Activated naive CD8-positive, alpha-beta T cell treated with anti-CD3 and anti-CD28 coated beads, Interleukin-2, amount 50 U/mL, for 16 hours (primary cell): ENCODE measurements around the gene MYO7B.

Experiments
- DNase-seq: peaks from one replicate; pipeline ENCODE4 v3.0.0-alpha.2; 2020; ENCODE audit warnings: low read depth, low spot score

MYO7B gene

GRCh38 chr2:127586746-127587295 is 51.3 kb downstream of the MYO7B start:
- no peak for DNase-seq

GRCh38 chr2:127588241-127588640 is 52.8 kb downstream of the MYO7B start:
- DNase-seq = no peak

- DNase-seq = no peak
Measured at GRCh38 chr2:127589358-127589757, 53.9 kb downstream of the MYO7B start.

GRCh38 chr2:127589841-127590240 is 54.4 kb downstream of the MYO7B start:
- no peak for DNase-seq

DNA sequence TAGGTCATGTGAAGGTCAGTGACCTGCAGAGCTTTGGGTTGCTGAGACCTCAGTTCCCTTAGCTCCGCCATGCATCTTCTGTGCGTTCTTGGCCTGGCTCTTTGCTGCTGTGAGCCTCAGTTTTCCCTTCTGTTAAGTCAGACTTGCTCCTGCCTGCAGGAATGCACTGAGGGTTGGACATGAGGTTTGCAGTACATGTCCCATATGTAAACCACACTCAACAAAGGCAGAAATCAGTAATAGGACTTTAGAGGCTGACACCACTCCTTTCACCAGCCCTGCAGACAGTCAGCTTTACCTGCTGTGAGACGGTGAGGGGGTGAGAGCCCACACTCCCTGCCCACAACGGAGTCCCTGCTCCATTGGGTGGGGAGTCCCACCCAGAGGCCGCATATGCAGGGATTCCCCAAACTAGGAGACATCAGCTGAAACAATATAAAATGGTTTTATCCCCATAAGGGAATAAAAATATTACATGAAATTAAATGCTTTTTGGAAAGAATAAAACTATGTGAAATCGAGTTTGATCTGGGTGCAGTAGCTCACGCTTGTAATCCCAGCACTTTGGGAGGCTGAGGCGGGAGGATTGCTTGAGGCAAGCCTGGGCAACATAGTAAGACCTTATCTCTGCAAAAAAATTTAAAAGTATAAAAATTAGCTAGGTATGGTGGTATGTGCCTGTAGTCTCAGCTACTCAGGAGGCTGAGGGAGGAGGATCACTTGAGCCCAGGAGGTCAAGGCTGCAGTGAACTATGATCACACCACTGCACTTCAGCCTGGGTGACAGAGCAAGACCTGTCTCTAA is 55.1 kb downstream of the MYO7B start:
- DNase-seq = no peak

- DNase-seq = peak; percentile 51
Measured at GRCh38 chr2:127591221-127591923, 55.9 kb downstream of the MYO7B start.

- DNase-seq = no peak
Measured at GRCh38 chr2:127592761-127593227, 57.3 kb downstream of the MYO7B start.

- DNase-seq = no peak
Measured at GRCh38 chr2:127593228-127594115, 58.0 kb downstream of the MYO7B start.

GRCh38 chr2:127594116-127594591 is 58.7 kb downstream of the MYO7B start:
- no peak for DNase-seq

DNA sequence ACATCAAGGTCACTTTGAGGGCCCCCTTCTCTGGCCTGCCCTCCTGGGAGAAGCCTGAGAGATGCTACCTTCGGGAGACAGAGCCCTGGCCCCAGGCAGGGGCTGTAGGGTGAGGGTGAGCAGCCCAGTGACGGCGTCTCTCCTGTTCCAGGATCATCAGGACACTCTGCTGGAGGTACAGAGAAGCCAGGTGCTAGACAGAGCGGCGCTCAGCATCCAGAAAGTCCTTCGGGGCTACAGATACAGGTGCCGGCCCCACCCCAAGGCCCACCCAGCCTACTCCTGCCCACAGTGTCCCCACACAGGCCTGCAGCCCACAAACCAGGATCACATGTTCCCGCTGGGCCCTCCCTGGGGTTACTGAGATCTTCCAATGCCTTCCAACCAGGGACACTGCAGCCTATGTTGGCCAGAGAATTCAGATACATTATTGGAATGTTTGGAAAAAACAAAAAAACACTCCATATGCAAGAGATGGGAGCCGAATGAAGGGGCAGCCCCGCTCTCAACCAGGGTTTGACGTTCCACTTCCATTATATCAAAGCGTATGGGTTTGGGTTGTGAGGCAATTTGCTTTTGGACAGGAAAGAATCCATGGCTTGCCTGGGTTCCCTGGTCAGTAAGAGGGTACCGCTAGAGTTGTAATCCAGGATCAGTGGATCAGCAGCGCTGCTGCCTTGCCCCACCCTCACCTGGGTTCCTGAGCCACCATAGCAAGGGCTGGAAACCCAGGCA is 61.0 kb downstream of the MYO7B start:
- no peak for DNase-seq

DNA sequence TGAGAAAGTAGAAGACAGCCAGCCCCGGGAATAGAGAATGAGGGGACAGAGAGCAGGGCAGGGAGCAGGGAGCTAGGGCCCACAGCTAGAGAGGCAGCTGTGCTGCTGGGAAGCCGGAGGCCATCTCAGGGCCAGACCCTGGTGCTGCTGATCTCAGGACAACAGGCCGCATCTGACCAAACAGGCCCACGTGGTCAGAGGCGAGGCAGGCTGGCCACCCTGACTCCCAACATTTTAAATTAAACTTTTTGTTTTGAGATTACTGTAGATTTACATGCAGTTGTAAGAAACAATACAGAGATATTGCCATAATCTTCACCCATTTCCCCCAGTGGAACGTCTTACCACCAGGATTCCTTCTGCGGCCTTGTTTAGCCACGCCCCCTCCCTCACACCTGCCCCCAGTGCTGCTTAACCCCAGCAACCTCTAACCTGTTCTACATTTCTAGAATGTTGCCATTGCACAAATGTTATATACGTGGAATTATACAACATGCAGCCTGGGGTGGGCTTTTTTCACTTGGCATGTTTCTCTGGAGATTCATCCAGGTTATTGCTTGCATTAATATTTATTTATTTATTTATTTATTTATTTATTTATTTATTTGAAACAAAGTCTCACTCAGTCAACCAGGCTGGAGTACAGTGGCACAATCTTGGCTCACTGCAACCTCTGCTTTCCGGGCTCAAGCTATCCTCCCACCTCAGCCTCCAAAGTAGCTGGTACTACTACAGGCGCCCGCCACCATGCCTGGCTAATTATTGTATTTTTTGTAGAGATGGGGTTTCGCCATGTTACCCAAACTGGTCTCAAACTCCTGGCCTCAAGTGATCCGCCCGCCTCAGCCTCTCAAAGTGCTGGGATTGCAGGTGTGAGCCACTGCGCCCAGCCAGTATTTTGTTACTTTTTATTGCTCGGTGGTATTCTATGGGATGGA is 61.8 kb downstream of the MYO7B start:
- DNase-seq = no peak

DNA sequence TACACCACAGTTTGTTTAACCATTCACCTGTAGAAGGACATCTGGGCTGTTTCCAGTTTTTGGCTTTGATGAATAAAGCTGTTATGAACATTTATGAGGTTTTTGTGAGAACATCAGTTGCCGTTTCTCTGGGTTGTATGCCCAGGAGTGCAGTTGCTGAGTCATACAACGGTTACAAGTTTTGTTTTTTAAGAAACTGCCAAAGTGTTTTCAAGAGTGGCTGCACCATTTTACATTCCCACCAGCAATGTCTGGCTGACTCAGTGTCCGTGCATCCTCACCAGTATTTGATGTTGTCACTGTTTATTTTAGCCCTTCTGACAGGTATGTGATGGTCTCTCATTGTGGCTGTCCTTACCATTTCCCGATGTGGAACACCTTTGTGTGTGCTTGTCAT is 62.5 kb downstream of the MYO7B start:
- DNase-seq = no peak

GRCh38 chr2:127598711-127599110 is 63.2 kb downstream of the MYO7B start:
- no peak for DNase-seq

GRCh38 chr2:127599211-127599610 is 63.7 kb downstream of the MYO7B start:
- DNase-seq = no peak

GRCh38 chr2:127604986-127605385 is 69.5 kb downstream of the MYO7B start:
- no peak for DNase-seq

- DNase-seq = no peak
Measured at GRCh38 chr2:127605691-127606263, 70.3 kb downstream of the MYO7B start.

DNA sequence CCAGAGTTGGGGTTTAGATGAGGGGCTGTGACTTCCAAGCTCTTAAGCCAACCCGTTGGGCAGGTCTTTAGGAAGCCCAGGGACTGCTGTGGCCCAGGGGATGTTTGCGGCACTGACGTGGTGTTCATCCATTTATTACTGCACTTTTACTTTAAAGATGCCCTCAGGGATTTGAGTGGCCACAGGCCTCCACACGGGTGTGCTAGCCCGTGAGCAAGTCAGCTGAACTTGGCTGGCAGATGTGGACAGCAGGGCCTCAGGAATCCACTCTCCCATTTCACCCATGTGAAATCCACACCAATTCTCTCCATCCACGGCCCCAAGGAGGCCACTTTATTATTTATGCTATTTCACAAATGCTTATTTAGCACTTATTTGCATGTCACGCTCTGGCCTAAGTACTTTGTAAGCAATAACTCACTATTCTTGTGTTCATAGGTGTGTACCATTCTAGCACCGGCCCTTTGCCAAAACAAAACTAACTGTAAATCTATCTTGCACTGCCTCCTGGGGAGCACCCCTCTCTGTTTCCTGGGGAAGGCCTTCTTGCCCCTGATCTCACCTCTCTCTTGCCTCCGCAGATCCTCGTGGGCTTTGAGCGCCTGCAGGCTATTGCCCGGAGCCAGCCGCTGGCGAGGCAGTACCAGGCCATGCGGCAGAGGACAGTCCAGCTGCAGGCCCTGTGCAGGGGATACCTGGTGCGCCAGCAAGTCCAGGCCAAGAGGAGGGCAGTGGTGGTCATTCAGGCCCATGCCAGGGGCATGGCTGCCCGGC is 71.3 kb downstream of the MYO7B start:
- DNase-seq = no peak

DNA sequence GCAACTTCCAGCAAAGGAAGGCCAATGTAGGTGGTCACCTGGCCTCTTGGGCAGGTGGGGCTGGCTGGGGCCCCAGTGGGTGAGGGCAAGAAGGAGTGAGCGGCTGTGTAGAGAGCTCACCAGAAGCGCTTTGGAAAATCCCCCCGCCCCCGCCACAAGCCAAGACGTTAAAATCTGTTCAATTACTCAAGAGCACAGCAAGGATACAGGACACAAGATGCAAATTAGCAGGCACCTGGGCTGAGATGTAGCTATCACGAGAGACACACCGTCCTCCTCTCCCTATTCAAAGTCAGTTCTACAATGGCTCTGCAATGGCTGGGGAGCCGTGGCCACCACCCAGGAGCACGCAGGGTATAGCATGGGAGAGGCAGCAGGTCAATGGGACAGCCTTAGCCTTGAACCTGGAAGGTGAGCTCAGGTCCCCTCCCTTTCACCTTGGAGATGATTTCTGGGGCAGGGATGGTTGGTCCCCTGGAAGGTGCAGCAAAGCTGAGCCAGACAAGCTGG is 72.0 kb downstream of the MYO7B start:
- DNase-seq = no peak
